ENCODE data around the gene IRF4.

The IRF4 gene

GRCh38 chr6:360349-360748, 31.2 kb upstream of the IRF4 start:
- DNase-seq (no peak), ATAC-seq (no peak)
- Mint-ChIP-seq H3K9me3 (peaks cover 9% of the 10 kb centered on the region in 2 donors), H3K27me3 (no peaks in the 10 kb centered on the region), H3K4me3 (no peak overlapping the region), H3K27ac (no peak overlapping the region), H3K4me1 (peaks cover 31% of the 10 kb centered on the region)

GRCh38 chr6:360764-361373, 30.7 kb upstream of the IRF4 start:
- Mint-ChIP-seq H3K9me3 (peaks cover 9% of the 10 kb centered on the region in 2 donors), H3K4me1 (peaks cover 29% of the 10 kb centered on the region), H3K27ac (peak overlapping the region; percentile 8 to 55), H3K4me3 (no peak overlapping the region), H3K27me3 (no peaks in the 10 kb centered on the region)
- ATAC-seq (no peak), DNase-seq (no peak)

GRCh38 chr6:361411-362132, 30.0 kb upstream of the IRF4 start:
- H3K9me3 Mint-ChIP-seq, result peaks cover 9% of the 10 kb centered on the region in 2 donors
- H3K4me3 Mint-ChIP-seq, result no peak overlapping the region
- peaks cover 7% of the 10 kb centered on the region for H3K27me3 Mint-ChIP-seq
- peak overlapping the region; percentile 2 to 12 for H3K27ac Mint-ChIP-seq
- DNase-seq (no peak), ATAC-seq (no peak)
- peaks cover 22% of the 10 kb centered on the region for H3K4me1 Mint-ChIP-seq

- Mint-ChIP-seq H3K9me3 (peaks cover 9% of the 10 kb centered on the region in 2 donors), H3K27me3 (peaks cover 15% of the 10 kb centered on the region), H3K4me3 (no peak overlapping the region), H3K4me1 (peaks cover 14% of the 10 kb centered on the region), H3K27ac (no peak overlapping the region)
- no peak for ATAC-seq
- no peak for DNase-seq
Measured at GRCh38 chr6:362231-362923, 29.2 kb upstream of the IRF4 start.

- DNase-seq (no peak), ATAC-seq (no peak)
- H3K4me3 Mint-ChIP-seq, result no peak overlapping the region
- peaks cover 9% of the 10 kb centered on the region in 2 donors for H3K9me3 Mint-ChIP-seq
- H3K27ac Mint-ChIP-seq, result no peak overlapping the region
- peaks cover 9% of the 10 kb centered on the region for H3K4me1 Mint-ChIP-seq
- peaks cover 20% of the 10 kb centered on the region for H3K27me3 Mint-ChIP-seq
Measured at GRCh38 chr6:362924-363249, 28.7 kb upstream of the IRF4 start.

GRCh38 chr6:363291-363690, 28.3 kb upstream of the IRF4 start:
- H3K4me3 Mint-ChIP-seq, result no peak overlapping the region
- peaks cover 9% of the 10 kb centered on the region in 2 donors for H3K9me3 Mint-ChIP-seq
- no peak overlapping the region for H3K27ac Mint-ChIP-seq
- no peak for ATAC-seq
- H3K27me3 Mint-ChIP-seq, result peaks cover 24% of the 10 kb centered on the region
- no peak for DNase-seq
- H3K4me1 Mint-ChIP-seq, result peaks cover 5% of the 10 kb centered on the region

- ATAC-seq, result no peak
Measured at GRCh38 chr6:363909-364308, 27.6 kb upstream of the IRF4 start.

GRCh38 chr6:364609-365540, 26.7 kb upstream of the IRF4 start:
- Mint-ChIP-seq H3K9me3 (peaks cover 9% of the 10 kb centered on the region in 2 donors), H3K4me1 (no peaks in the 10 kb centered on the region), H3K27ac (no peak overlapping the region), H3K4me3 (no peak overlapping the region), H3K27me3 (peaks cover 32% of the 10 kb centered on the region)
- no peak for DNase-seq
- ATAC-seq, result no peak

More at GRCh38 chr6:363909-364308, 27.6 kb upstream of the IRF4 start:
- Mint-ChIP-seq H3K4me3 (no peak overlapping the region), H3K9me3 (peaks cover 9% of the 10 kb centered on the region in 2 donors), H3K27ac (no peak overlapping the region), H3K27me3 (peaks cover 25% of the 10 kb centered on the region), H3K4me1 (no peaks in the 10 kb centered on the region)
- no peak for DNase-seq

GRCh38 chr6:365835-366234, 25.7 kb upstream of the IRF4 start:
- DNase-seq (no peak), ATAC-seq (no peak)
- Mint-ChIP-seq H3K4me3 (no peak overlapping the region), H3K27ac (peak overlapping the region in 1 of 2 donors; percentile 45), H3K9me3 (peaks cover 9 to 14% of the 10 kb centered on the region in 2 donors), H3K4me1 (no peaks in the 10 kb centered on the region), H3K27me3 (peaks cover 41% of the 10 kb centered on the region)

GRCh38 chr6:366389-367297, 24.9 kb upstream of the IRF4 start:
- no peak for DNase-seq

GRCh38 chr6:367298-367794, 24.2 kb upstream of the IRF4 start:
- ATAC-seq, result no peak
- Mint-ChIP-seq H3K4me1 (peaks cover 1% of the 10 kb centered on the region), H3K27me3 (peaks cover 54% of the 10 kb centered on the region), H3K27ac (no peak overlapping the region), H3K4me3 (no peak overlapping the region), H3K9me3 (peaks cover 9 to 22% of the 10 kb centered on the region in 2 donors)
- no peak for DNase-seq

More at GRCh38 chr6:366389-367297, 24.9 kb upstream of the IRF4 start:
- Mint-ChIP-seq H3K27me3 (peaks cover 47% of the 10 kb centered on the region), H3K4me1 (no peaks in the 10 kb centered on the region), H3K9me3 (peaks cover 9 to 17% of the 10 kb centered on the region in 2 donors), H3K4me3 (no peak overlapping the region), H3K27ac (no peak overlapping the region)
- no peak for ATAC-seq

- Mint-ChIP-seq H3K4me1 (peaks cover 8% of the 10 kb centered on the region), H3K27me3 (peaks cover 61% of the 10 kb centered on the region), H3K4me3 (no peak overlapping the region), H3K27ac (peak overlapping the region in 1 of 2 donors; percentile 42), H3K9me3 (peaks cover 5 to 15% of the 10 kb centered on the region in 2 donors)
- DNase-seq, result no peak
- no peak for ATAC-seq
Measured at GRCh38 chr6:367891-368630, 23.5 kb upstream of the IRF4 start.

- ATAC-seq, result no peak
- Mint-ChIP-seq H3K4me1 (peaks cover 9% of the 10 kb centered on the region), H3K27ac (peak overlapping the region in 1 of 2 donors; percentile 73), H3K27me3 (peaks cover 78% of the 10 kb centered on the region), H3K9me3 (peaks cover 0 to 14% of the 10 kb centered on the region in 2 donors), H3K4me3 (no peak overlapping the region)
- DNase-seq, result no peak
Measured at GRCh38 chr6:369559-370431, 21.8 kb upstream of the IRF4 start.

All from stimulated activated naive CD8-positive, alpha-beta T cell treated with anti-CD3 and anti-CD28 coated beads, Interleukin-15, amount 100 ng/mL, for 72 hours (primary cell).